HG03342 (cell line): ENCODE measurements around the gene GDPD5.
A peak's percentile ranks its signal among the peaks of the same experiment; 100 is the strongest.

ENCODE experiments used
- ATAC-seq: cut with Tn5 transposase; IDR thresholded peaks from one replicate; pipeline ENCODE4 v1.9.1; 2021; ENCODE audit warnings: mild to moderate bottlenecking, moderate library complexity; ENCODE audit not compliant: unreplicated experiment

GDPD5 gene, protein sequence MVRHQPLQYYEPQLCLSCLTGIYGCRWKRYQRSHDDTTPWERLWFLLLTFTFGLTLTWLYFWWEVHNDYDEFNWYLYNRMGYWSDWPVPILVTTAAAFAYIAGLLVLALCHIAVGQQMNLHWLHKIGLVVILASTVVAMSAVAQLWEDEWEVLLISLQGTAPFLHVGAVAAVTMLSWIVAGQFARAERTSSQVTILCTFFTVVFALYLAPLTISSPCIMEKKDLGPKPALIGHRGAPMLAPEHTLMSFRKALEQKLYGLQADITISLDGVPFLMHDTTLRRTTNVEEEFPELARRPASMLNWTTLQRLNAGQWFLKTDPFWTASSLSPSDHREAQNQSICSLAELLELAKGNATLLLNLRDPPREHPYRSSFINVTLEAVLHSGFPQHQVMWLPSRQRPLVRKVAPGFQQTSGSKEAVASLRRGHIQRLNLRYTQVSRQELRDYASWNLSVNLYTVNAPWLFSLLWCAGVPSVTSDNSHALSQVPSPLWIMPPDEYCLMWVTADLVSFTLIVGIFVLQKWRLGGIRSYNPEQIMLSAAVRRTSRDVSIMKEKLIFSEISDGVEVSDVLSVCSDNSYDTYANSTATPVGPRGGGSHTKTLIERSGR

DNA sequence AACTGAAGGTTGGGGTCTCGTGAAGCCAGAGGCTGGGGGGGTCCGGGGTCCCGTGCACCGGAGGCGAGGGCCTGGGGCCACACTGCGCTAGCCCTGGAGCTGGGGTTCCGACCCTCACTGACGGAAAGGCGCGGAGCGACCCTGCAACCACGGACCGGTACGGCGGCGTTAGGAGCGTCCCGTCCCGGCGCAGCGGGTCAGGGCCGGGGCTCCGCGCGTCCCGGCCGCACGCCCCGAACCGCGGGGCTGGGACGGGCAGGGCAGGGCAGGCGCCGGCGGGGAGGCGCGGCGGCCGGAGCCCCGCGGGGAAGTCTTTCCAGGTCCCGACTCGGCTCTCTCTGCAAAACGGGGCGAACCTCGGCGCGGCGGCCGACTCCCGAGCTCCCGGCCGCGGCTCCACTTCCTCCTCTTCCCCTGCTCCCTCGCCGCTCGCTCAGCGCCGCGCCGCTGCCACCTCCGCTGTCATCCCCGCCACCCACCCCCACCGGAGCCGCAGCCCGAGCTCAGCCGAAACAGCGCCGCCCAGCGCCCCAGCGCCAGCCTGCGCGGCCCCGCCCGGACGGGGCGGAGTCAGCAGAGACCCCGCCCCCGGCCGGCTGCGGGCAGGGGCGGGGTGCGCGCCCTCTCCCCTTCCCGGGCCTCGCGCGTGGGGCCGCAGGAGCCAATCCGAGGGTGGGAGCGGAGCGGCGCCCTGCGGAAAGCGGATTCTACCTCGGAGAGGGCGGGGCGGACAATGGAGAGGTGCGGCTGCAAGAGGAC lies at the start of gene GDPD5:
Gene GDPD5 (minus strand): TSS at position 509 of the 759 bp plus-strand sequence. CDS start 48,206 bp downstream, outside the sequence.
- peak; percentile 68 for ATAC-seq

DNA sequence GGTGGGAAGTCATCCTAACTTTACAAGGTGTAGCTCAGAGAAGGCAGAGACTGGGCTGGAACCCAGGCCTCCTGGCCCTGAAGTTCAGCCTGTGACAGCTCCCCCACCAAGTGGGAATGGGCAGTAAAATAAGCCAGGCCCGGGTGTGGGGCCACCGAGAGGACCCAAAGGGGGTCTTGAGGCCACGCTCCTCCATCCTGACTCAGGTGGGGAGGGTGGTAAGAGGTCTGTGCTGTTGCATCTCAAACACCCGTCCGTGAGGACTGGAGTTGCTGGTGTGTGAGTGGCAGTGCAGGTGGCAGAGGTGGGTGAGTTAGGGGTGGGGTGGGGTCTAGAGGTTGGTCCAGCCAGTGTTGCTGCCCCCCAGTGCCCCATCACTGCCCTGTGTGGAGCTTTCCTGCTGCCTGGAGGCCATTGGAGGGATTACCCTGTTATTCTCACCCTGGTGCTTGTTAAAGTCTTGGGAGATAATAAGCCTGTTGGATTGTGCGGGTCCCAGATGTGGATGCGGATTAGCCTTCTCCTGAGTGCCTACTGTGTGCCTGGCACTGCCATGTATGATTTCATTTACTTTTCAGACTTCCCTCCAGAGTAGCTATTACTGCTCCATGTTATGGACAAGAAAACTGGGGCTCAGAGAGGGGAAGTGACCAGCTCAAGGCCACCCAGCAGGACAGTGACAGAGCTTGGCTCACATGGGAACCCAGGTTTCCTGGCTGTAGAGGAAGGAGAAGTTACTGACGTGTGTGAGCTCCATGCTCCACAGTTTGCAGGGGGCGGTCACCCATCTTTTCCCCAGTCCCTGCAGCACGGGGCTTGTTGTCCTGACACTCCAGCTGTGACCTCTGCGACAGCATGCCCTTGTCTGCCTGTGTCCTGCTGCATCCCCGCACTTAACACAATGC lies 49.2 kb upstream of the GDPD5 start:
- no peak for ATAC-seq

DNA sequence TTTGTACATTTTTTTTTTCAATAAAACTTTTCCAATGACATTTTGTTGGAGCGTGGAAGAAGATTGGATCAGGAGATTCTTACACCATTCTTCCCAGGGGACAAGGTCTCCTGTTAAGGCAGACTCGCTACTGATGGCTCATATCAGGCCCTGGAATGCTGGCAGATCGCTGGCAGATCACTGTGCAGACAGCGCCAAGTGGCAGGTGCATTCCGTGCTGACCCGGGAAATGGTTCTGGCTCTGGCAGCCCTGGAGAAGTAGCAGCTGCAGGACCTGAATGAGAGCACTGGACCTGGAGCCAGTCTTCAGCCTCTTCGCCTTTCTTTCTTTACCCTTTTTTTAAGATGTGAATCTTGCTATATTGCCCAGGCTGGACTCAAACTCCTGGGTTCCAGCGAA lies 47.0 kb upstream of the GDPD5 start:
- no peak for ATAC-seq

DNA sequence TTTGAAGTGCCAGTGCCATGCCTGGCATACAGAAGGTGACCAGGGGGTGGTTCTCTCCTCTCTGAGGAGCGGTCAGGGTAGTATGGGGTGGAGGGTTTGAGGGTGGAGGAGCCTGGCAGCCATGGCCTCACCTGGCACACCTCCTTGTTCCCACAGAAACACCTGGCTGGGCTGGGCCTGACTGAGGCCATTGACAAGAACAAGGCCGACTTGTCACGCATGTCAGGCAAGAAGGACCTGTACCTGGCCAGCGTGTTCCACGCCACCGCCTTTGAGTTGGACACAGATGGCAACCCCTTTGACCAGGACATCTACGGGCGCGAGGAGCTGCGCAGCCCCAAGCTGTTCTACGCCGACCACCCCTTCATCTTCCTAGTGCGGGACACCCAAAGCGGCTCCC lies 45.9 kb upstream of the GDPD5 start:
- ATAC-seq, result no peak

DNA sequence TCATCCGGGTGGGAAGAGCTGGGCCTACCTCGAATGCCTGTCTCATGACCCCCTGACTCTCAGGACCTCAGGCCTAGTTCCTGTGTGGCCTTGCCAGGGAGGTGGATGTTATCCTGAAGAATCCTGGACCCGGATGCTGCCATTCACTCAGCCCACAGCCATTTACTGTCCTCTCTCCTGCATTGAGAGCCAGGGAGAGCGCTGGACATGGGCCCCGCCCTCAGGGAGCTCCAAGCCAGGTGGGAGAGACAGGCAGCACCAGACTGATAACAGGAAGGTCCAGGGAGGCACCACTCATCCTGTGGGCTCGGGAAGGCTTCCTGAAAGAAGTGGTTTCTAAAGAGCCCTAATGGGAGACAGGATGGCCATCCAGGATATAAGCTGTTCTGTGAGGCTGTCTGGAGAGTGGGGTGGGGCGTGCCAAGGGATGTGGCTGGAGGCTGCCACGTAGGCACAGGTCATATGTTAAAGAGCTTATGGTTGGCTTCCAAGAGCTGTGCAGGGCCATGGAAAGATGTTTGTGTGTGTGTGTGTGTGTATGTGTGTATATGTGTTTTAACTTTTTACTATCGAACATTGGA lies 44.9 kb upstream of the GDPD5 start:
- no peak for ATAC-seq

DNA sequence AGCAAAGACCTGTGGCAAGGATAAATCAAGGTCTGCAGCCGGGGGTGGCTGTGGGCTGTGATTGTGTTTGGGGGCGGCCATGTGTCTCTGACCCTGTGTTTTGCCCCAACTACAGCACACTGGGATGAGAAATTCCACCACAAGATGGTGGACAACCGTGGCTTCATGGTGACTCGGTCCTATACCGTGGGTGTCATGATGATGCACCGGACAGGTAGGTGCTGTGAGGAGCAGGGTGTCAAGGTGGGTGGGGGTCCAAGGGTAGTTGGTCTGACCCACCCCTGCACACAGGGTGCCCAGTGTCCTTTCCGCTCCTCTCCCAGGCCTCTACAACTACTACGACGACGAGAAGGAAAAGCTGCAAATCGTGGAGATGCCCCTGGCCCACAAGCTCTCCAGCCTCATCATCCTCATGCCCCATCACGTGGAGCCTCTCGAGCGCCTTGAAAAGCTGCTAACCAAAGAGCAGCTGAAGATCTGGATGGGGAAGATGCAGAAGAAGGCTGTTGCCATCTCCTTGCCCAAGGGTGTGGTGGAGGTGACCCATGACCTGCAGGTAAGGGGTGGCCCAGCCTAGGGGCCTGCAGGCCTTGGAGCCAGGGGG lies 43.0 kb upstream of the GDPD5 start:
- ATAC-seq, result no peak

DNA sequence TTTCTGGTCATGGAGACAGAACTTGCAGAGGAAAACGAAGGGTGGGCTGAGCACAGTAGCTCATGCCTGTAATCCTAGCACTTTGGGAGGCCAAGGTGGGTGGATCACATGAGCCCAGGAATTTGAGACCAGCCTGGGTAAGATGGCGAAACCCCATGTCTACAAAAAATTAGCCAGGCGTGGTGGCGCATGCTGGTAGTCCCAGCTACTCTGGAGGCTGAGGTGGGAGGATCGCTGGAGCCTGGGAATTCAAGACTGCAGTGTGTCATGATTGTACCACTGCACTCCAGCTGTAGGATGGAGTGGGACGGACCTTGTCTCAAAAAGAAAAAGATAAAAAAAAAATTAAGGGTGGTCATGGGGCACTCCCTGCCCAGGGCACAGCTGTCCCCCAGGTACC lies 42.2 kb upstream of the GDPD5 start:
- no peak for ATAC-seq

DNA sequence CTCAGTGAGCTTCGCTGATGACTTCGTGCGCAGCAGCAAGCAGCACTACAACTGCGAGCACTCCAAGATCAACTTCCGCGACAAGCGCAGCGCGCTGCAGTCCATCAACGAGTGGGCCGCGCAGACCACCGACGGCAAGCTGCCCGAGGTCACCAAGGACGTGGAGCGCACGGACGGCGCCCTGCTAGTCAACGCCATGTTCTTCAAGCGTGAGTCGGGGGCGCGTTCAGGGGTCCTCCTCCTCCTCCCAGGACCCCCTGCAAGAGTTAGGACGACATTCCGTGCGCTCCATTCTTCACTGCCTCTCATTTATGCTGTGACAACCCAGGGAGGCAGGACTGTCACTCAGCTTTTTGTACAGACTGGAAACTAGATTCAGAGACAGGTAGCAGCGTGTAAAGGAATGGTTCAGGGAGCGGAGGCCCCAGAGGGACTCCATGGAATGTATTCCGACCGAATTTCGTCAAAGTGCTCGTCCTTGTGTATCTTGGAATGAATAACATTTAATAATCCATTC lies 41.1 kb upstream of the GDPD5 start:
- no peak for ATAC-seq

DNA sequence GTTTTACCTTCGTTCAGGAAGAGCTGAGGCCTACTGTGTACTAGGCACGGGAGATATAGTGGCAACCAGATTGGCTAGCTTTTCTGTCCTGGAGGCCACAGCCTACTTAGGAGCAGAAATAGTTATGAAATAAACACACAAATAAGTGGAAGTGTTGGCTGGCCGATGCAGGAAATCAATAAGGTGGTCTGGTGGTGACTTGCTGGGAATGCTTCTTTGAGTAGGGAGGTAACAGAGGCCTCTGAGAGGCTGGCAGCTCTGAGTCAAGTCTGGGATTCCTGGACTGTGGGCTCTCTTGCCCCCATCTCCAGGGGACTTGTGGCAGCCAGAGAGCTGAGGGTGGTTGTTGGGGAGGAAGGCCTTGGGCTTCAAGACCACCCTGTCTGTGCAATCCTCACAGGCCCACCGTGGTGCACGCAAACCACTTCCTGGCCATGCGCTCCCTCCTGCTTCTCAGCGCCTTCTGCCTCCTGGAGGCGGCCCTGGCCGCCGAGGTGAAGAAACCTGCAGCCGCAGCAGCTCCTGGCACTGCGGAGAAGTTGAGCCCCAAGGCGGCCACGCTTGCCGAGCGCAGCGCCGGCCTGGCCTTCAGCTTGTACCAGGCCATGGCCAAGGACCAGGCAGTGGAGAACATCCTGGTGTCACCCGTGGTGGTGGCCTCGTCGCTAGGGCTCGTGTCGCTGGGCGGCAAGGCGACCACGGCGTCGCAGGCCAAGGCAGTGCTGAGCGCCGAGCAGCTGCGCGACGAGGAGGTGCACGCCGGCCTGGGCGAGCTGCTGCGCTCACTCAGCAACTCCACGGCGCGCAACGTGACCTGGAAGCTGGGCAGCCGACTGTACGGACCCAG lies 40.4 kb upstream of the GDPD5 start:
- ATAC-seq, result no peak

DNA sequence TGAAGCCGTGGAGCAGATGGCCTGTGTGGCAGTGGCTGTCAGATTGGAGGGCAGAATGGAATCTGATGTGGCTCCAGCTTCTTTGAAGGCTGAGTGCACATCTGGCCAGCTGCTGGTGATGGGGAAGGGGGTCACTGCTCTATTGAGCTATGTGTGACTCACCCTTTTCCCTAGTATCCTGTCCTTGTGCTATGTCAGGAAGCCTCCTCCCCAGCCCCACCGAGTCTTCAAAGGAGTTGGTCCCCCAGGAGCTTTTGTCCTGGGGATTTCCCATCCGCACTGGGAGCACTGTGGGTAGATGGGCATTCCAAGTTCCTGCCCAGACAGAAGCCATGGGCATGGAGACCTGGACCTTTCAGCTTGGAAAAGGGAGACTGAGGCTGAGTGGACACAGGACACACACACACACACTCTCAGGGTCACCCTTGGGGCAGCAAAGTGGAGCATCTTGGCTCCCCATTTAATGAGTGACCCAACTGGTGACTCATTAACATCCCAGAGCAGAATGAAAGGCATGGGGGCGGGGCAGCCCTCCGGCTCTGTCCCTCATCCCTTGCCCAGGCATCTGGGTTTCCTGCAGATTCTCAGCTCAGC lies 39.6 kb upstream of the GDPD5 start:
- no peak for ATAC-seq

DNA sequence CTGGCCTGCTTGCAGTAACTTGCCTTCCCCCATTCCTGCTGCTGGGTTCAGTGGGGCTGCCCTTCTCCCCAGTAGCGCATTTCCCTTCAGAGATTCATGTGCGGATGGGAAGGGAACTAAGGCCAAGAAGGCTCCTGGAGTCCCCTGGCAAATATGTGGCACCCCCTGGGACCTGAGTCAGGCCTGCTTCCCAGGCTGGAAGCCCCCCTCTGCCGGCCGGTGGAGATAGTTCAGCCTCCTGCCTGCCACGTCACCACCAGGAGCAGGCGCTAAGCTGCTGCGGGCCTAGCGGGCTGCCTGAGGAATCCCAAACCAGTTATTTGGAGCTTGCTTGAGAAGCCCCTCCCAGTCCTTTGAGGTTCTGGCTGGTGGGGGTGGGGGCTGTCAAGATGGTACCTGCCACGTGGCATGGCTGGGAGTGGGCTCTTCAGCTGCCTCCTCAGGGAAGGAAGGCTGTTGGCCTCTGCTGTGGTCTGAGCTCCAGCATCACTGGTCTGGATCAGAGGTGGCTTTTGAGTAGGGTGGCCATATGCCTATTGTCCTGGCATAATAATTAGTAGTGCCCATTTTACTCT lies 38.3 kb upstream of the GDPD5 start:
- no peak for ATAC-seq

DNA sequence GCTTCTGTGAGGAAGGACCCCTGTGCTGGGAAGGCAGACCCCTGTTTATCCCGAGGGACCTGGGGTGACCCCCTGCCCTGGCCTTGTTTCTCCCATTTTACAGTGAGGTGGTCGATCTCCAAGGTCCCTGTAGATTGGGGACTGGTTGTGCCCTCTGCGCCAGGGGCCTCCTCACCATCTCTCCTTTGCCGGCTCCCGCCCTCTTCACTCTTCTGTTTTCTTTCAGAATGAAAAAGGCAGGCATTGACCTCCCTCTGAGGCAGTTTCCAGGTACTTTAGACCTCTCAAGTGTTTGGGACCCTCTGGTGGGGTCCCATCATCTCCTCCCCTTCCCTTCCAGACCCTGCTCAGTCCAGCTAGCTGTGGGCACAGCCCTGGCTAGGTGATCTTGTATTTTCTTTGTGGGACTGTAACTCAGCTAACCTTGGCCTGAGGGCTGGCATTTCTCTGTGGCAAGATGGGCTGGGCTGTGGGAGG lies 37.8 kb upstream of the GDPD5 start:
- ATAC-seq, result no peak

DNA sequence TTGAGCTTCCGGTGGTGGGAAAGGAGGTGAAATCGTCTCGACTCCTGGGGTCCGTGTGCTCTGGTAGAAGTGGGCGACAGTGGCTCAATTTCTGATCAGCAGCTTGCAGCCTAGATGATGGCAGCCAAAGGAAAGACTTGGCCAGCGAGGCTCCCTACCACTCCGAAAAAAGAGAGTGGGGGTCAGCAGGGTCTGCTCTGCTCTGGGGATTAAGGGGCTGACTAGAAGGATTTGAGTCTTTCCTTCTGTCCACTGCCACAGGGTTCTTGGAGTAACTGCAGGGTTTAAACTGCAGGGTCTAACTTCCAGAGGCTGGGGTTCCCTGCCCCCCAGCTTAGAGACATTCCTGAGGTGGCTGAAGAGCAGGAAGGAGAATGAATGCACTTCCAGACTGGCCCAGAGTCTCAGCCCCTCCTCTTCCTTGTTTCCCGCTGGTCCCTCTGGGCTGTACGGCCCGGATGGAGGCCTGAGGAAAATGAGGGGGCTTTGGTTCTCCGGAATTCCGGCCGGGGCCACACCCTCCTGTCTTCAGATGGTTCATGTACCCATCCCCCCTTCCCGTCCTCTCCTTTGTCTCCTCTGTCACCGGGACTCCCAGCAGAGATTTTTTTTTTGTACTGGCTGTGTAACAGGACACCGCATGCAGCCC lies 37.2 kb upstream of the GDPD5 start:
- no peak for ATAC-seq

DNA sequence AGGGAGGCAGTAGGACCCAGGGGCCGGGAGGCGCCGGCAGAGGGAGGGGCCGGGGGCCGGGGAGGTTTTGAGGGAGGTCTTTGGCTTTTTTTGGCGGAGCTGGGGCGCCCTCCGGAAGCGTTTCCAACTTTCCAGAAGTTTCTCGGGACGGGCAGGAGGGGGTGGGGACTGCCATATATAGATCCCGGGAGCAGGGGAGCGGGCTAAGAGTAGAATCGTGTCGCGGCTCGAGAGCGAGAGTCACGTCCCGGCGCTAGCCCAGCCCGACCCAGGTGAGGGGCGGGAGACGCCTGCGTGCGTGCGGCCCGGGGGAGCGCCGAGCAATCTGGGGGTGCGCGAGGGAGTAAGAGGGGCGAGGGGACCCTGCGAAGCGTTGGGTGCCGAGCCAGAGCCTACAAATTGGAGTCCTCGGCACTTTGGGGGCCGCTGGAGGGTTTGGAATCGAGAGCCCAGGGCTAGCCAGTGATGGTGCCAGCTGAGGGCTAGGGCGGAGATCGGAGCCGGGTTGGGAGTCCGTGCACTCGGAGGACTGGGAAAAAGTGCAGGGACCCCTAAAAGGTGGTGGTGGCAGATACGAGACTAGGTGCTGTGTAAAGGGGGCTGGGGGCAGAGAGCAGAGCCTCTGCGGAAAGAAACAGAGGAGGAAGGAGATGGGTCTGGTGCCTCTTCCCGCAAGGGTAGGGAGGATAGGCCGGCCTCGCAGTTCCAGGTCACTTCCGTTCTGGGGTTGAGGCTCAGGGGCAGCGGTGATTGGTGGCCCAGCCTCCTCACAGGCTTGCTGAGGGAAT lies 36.5 kb upstream of the GDPD5 start, which contains the start of gene SERPINH1:
Gene SERPINH1 (plus strand): TSS at position 206 of the 788 bp plus-strand sequence. CDS start 4,097 bp downstream, outside the sequence.
- peak; percentile 84 for ATAC-seq

DNA sequence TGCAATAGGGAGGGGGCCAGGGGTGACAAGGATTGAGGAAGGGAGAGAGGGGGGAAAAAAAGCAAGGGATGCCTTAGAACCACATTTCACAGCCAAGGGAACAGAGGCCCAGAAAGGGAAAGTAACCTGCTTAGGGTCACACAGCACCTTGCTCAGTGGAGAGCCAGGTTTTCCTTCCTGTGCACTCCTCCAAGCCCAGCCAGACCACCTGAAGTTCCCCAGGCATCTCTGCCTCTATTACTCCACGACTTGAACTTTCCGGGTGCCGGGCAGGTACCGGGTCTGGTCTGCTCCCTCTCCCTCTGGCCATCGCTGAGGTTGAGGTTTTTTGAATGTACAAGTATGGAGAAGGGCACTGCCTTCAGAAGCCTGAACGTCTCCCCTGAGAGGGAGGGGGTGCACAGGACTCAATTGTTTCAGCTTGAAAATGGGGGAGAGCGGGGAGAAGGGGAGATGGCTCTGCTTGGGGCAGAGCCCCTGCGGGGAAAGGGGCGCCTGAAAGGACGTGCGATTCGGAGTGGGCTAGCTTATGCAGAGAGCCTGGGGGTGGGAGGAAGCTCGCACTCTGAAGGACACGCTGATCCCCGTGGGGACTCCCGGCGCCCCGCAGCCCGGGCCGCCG lies 35.8 kb upstream of the GDPD5 start:
- peak; percentile 9 for ATAC-seq

DNA sequence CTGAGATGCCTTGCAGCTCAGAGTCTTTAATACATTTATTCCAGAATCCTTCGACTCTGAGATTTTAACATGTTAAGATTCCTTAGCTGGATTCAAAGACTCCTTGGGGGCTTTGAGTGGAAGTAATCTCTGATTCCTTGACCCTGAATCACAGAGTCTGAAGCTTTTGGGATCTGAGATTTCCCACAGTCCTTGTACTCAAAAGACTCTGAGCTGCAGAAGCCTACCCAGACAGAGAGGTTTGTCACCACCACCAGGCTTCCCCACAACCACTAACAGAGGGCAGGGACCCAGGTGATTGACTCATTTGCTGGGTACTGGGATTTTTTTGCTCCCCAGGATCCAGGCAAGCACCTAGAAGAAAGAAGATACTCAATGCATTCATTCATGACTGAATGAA lies 34.9 kb upstream of the GDPD5 start:
- no peak for ATAC-seq
